H1 (cell line): ENCODE data around the gene BCAS4. TPM values are rescaled to one million over a fixed set of nuclear protein-coding genes. Genes with fewer than 3 reads are reported as not detected.

Experiments
- CEBPB ChIP-seq: IDR thresholded peaks from 2 replicates; pipeline ENCODE4 v1.6.1; 2012; ENCODE audit warnings: low read depth, low read length
- CHD1 ChIP-seq: IDR thresholded peaks from 2 replicates; pipeline ENCODE4 v1.6.1; 2012; ENCODE audit warnings: low read depth, low read length, improper control_type of control experiment
- EZH2 ChIP-seq: fragments of 200-600 bp; sonication (generic); IDR thresholded peaks from 2 replicates; pipeline ENCODE4 v1.7.1; 2012; ENCODE audit warnings: low read depth, mild to moderate bottlenecking, moderate library complexity, low read length, inconsistent platforms; ENCODE audit not compliant: severe bottlenecking
- POLR2AphosphoS5 ChIP-seq: IDR thresholded peaks from 2 replicates; pipeline ENCODE4 v1.6.1; 2011; ENCODE audit warnings: low read depth, low read length
- RAD21 ChIP-seq, 2 experiments: IDR thresholded peaks in 1 of 2; conservative IDR thresholded peaks in 1 of 2; 2 replicates each; pipeline ENCODE4 v1.6.1; 2011; ENCODE audit warnings: low read depth in 2 of 2, low read length in 2 of 2, improper control_type of control experiment in 1 of 2, inconsistent platforms in 1 of 2, mild to moderate bottlenecking in 1 of 2, moderate library complexity in 1 of 2
- SP1 ChIP-seq: IDR thresholded peaks from 2 replicates; pipeline ENCODE4 v1.6.1; 2011; ENCODE audit warnings: low read depth, low read length
- SP2 ChIP-seq: IDR thresholded peaks from 2 replicates; pipeline ENCODE4 v1.6.1; 2012; ENCODE audit warnings: mild to moderate bottlenecking, low read length, inconsistent platforms
- TAF1 ChIP-seq: IDR thresholded peaks from 2 replicates; pipeline ENCODE4 v1.6.1; 2011; ENCODE audit warnings: mild to moderate bottlenecking, low read depth, low read length
- TCF12 ChIP-seq: IDR thresholded peaks from 2 replicates; pipeline ENCODE4 v1.6.1; 2011; ENCODE audit warnings: low read depth, mild to moderate bottlenecking, low read length
- polyA plus RNA-seq, 7 experiments: library from polyadenylated mRNA; depleted of rRNA in 3 of 7; stranded (reverse) in 5 of 7; unstranded in 2 of 7; fragments of >200 nt in 5 of 7; fragments of 200-250 nt in 2 of 7; gene quantifications; 1 replicate in 5 of 7; 2 replicates in 1 of 7; 4 replicates in 1 of 7; pipeline versions ENCODE4 v1.2.1 to v1.2.3, GENCODE V29; 2011 to 2013; ENCODE audit warnings: missing spikeins in 2 of 7, mixed read lengths in 2 of 7
- total RNA-seq: library from RNA; stranded (reverse); fragmentation: NEBNext Ultra II Directional; extraction: Animal tissue kit (Norgen Biotek cat#: 25700); gene quantifications from 2 replicates; pipeline ENCODE4 v1.2.1, GENCODE V29; 2021
- TF ChIP-seq, protein P1 (sequence below): IDR thresholded peaks from 2 replicates; pipeline ENCODE4 v1.6.1; 2012; ENCODE audit warnings: low read length, inconsistent platforms

The BCAS4 gene
- total and polyA plus RNA-seq, 2 of the 8 experiments (the other 6 are each of a cell fraction or from before 2014, with no cell fraction given) = 21.2 to 23.6 TPM

DNA sequence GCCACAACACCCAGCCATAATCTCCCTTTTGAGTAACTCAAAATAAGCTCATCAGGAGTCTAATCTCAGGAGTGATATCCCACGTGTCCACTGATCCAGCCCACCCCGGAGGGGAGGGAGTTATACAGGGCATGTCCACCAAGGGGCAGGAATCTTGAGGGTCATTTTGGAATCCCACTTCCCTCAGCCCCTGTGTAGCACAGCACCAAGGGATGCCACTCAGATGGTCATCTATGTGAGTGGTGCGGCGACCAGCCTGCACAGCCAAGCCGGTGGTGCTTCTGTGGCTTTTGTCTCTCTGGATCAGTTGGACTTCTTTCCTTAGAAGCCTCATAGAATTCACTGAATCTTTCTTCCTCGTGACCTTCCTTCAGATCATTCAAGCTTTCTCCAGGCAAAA lies 11.0 kb upstream of the BCAS4 start (continued):
- no peak for TF ChIP-seq RAD21 (IDR thresholded peaks at IDR 0.05 in 1 of 2, conservative IDR thresholded peaks at IDR 0.05 in 1 of 2; ENCODE audit: low read depth in 2 of 2, low read length in 2 of 2)
- no peak for TF ChIP-seq SP1
- TF ChIP-seq TCF12 = no peak
- no peak for TF ChIP-seq EZH2
- no peak for TF ChIP-seq SP2
- TF ChIP-seq CEBPB = no peak
- TF ChIP-seq CHD1 = no peak
- no peak for TF ChIP-seq TAF1
- no peak for TF ChIP-seq POLR2AphosphoS5
- TF ChIP-seq, protein P1, sequence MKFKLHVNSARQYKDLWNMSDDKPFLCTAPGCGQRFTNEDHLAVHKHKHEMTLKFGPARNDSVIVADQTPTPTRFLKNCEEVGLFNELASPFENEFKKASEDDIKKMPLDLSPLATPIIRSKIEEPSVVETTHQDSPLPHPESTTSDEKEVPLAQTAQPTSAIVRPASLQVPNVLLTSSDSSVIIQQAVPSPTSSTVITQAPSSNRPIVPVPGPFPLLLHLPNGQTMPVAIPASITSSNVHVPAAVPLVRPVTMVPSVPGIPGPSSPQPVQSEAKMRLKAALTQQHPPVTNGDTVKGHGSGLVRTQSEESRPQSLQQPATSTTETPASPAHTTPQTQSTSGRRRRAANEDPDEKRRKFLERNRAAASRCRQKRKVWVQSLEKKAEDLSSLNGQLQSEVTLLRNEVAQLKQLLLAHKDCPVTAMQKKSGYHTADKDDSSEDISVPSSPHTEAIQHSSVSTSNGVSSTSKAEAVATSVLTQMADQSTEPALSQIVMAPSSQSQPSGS = no peak
